ENCODE measurements around the gene EXOC3L4.
A peak's percentile ranks its signal among the peaks of the same experiment; 100 is the strongest.

The EXOC3L4 gene

GRCh38 chr14:103078860-103079587, 15.5 kb upstream of the EXOC3L4 start:
- Histone ChIP-seq H3K4me3 (ENCODE audit: severe bottlenecking) (no peak overlapping the region), H3K36me3 (ENCODE audit: low read depth) (no peaks in the 10 kb centered on the region), H3K4me1 (ENCODE audit: insufficient read depth, poor library complexity, severe bottlenecking) (peaks cover 5% of the 10 kb centered on the region), H3K27ac (ENCODE audit: poor library complexity, severe bottlenecking) (no peak overlapping the region), H3K27me3 (ENCODE audit: insufficient read depth, poor library complexity, severe bottlenecking) (peaks cover 3% of the 10 kb centered on the region), H3K9me3 (ENCODE audit: severe bottlenecking) (no peaks in the 10 kb centered on the region)
- DNase-seq (ENCODE audit: low spot score) (peak; percentile 51), ATAC-seq (ENCODE audit: low read depth) (no peak)
- TF ChIP-seq, protein P1, sequence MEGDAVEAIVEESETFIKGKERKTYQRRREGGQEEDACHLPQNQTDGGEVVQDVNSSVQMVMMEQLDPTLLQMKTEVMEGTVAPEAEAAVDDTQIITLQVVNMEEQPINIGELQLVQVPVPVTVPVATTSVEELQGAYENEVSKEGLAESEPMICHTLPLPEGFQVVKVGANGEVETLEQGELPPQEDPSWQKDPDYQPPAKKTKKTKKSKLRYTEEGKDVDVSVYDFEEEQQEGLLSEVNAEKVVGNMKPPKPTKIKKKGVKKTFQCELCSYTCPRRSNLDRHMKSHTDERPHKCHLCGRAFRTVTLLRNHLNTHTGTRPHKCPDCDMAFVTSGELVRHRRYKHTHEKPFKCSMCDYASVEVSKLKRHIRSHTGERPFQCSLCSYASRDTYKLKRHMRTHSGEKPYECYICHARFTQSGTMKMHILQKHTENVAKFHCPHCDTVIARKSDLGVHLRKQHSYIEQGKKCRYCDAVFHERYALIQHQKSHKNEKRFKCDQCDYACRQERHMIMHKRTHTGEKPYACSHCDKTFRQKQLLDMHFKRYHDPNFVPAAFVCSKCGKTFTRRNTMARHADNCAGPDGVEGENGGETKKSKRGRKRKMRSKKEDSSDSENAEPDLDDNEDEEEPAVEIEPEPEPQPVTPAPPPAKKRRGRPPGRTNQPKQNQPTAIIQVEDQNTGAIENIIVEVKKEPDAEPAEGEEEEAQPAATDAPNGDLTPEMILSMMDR (IDR thresholded peaks at IDR 0.05; ENCODE audit: poor library complexity, severe bottlenecking) = no peak

DNA sequence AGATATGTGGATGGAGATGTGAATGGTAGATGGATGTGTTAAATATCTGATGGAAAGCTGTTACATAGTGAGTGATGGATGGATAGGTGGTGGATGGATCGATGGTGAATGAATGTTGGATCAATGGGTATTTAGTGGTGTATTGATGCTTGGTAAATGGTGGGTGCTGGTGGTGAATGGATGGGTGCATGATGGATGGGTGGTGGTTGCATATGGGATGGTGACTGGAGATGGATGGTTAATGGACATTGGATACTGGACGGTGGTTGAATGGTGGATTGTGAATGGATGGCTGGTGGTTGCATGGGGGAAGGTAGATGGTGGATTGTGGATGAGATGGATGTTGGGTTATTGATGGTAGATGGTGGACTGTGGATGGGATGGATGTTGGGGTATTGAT, 12.6 kb upstream of the EXOC3L4 start:
- Histone ChIP-seq H3K27ac (ENCODE audit: poor library complexity, severe bottlenecking) (no peak overlapping the region), H3K9me3 (ENCODE audit: severe bottlenecking) (no peaks in the 10 kb centered on the region), H3K4me3 (ENCODE audit: severe bottlenecking) (no peak overlapping the region), H3K4me1 (ENCODE audit: insufficient read depth, poor library complexity, severe bottlenecking) (no peaks in the 10 kb centered on the region), H3K27me3 (ENCODE audit: insufficient read depth, poor library complexity, severe bottlenecking) (peaks cover 11% of the 10 kb centered on the region), H3K36me3 (ENCODE audit: low read depth) (no peaks in the 10 kb centered on the region)
- TF ChIP-seq, protein P1 (IDR thresholded peaks at IDR 0.05; ENCODE audit: poor library complexity, severe bottlenecking) = no peak
- DNase-seq (ENCODE audit: low spot score) = no peak
- ATAC-seq (ENCODE audit: low read depth) = no peak

- H3K27ac ChIP-seq (ENCODE audit: poor library complexity, severe bottlenecking) = no peak within 1 kb of the TSS
- TF ChIP-seq, protein P1 (IDR thresholded peaks at IDR 0.05; ENCODE audit: poor library complexity, severe bottlenecking) = no peak
- H3K9me3 ChIP-seq (ENCODE audit: severe bottlenecking) = no peaks in the 10 kb centered on the region
- no peak for DNase-seq (ENCODE audit: low spot score)
- no peak for ATAC-seq (ENCODE audit: low read depth)
- no peaks in the 10 kb centered on the region for H3K4me1 ChIP-seq (ENCODE audit: insufficient read depth, poor library complexity, severe bottlenecking)
- H3K27me3 ChIP-seq (ENCODE audit: insufficient read depth, poor library complexity, severe bottlenecking) = peaks cover 11% of the 10 kb centered on the region
- H3K4me3 ChIP-seq (ENCODE audit: severe bottlenecking) = no peak within 1 kb of the TSS
- H3K36me3 ChIP-seq (ENCODE audit: low read depth) = no peaks in the 10 kb centered on the region
Measured at GRCh38 chr14:103084021-103084919, 10.3 kb upstream of the EXOC3L4 start, which contains the start of gene LBHD2. TSS of gene LBHD2 (plus strand) at chr14:103084210. CDS start at chr14:103086013, 1,803 bp downstream.

GRCh38 chr14:103085106-103086091, 9.1 kb upstream of the EXOC3L4 start:
- Histone ChIP-seq H3K9me3 (ENCODE audit: severe bottlenecking) (no peaks in the 10 kb centered on the region), H3K36me3 (ENCODE audit: low read depth) (no peaks in the 10 kb centered on the region), H3K27me3 (ENCODE audit: insufficient read depth, poor library complexity, severe bottlenecking) (peaks cover 11% of the 10 kb centered on the region), H3K4me1 (ENCODE audit: insufficient read depth, poor library complexity, severe bottlenecking) (no peaks in the 10 kb centered on the region), H3K4me3 (ENCODE audit: severe bottlenecking) (no peak overlapping the region), H3K27ac (ENCODE audit: poor library complexity, severe bottlenecking) (no peak overlapping the region)
- DNase-seq (ENCODE audit: low spot score) = no peak
- ATAC-seq (ENCODE audit: low read depth) = no peak
- TF ChIP-seq, protein P1 (IDR thresholded peaks at IDR 0.05; ENCODE audit: poor library complexity, severe bottlenecking) = peak; percentile 25
